Stimulated activated CD4-positive, alpha-beta T cell treated with anti-CD3 and anti-CD28 coated beads, TNF-alpha, amount 100 ng/mL, for 1 hour (primary cell): ENCODE results near the gene TMEM235.
"Not testable (repeated sequence)": the region's sequence is repeated elsewhere in the genome, so short reads cannot be mapped to it uniquely, and the experiment has no call there.

Source experiments
- DNase-seq, 3 donors: peaks; one replicate each; pipeline ENCODE4 v3.0.0-alpha.2; 2020; ENCODE audit warnings: low read depth in 3 of 3, low spot score in 1 of 3

The TMEM235 gene

GRCh38 chr17:78237401-78238012, 6.1 kb downstream of the TMEM235 start:
- DNase-seq, result no peak

- DNase-seq, result no peak
These were observed 7.5 kb downstream of the TMEM235 start for GRCh38 chr17:78238823-78239488.

GRCh38 chr17:78239489-78239931, 8.1 kb downstream of the TMEM235 start:
- no peak for DNase-seq

- no peak for DNase-seq
These were observed 8.7 kb downstream of the TMEM235 start for GRCh38 chr17:78240012-78240655.

- no peak for DNase-seq
These were observed 9.4 kb downstream of the TMEM235 start for GRCh38 chr17:78240839-78241238.

- no peak for DNase-seq
These were observed 10.0 kb downstream of the TMEM235 start for GRCh38 chr17:78241277-78242023.

GRCh38 chr17:78242024-78242742, 10.8 kb downstream of the TMEM235 start:
- DNase-seq, result no peak

- DNase-seq, result no peak
These were observed 15.9 kb downstream of the TMEM235 start for GRCh38 chr17:78247304-78247703.

GRCh38 chr17:78248051-78248914, 16.9 kb downstream of the TMEM235 start:
- DNase-seq, result no peak

- DNase-seq, result no peak
These were observed 17.8 kb downstream of the TMEM235 start for GRCh38 chr17:78249074-78249817.

- DNase-seq, result no peak
These were observed 18.7 kb downstream of the TMEM235 start for GRCh38 chr17:78249818-78250806.

GRCh38 chr17:78250891-78251772, 19.7 kb downstream of the TMEM235 start:
- peak; percentile 57 to 79 (median 73) for DNase-seq

- DNase-seq, result no peak
These were observed 20.3 kb downstream of the TMEM235 start for GRCh38 chr17:78251773-78252103.

GRCh38 chr17:78252111-78252634, 20.7 kb downstream of the TMEM235 start:
- DNase-seq, result peak in 2 of 3 donors; percentile 56 to 57

GRCh38 chr17:78252701-78253635, 21.5 kb downstream of the TMEM235 start:
- DNase-seq, result no peak

- not testable (repeated sequence) for DNase-seq
These were observed 22.2 kb downstream of the TMEM235 start for GRCh38 chr17:78253636-78253945.
